Smooth muscle cell of the pulmonary artery (primary cell): ENCODE data around the gene MAML1. TPM values are rescaled to one million over a fixed set of nuclear protein-coding genes. Genes with fewer than 3 reads are reported as not detected.

Source experiments
- total RNA-seq: library from RNA; depleted of rRNA; stranded (reverse); fragments of >200 nt; gene quantifications from 2 replicates; pipeline ENCODE4 v1.2.3, GENCODE V29; 2014

The MAML1 gene
- 9.7 and 10.9 TPM in 2 replicates for total RNA-seq

GRCh38 chr5:179732412-179732917 is at the start of gene MAML1:
MAML1 (plus strand) TSS chr5:179732822; CDS start chr5:179733113, 291 bp downstream.

GRCh38 chr5:179698935-179699615 is 33.5 kb upstream of the MAML1 start, which contains the start of gene CANX:
CANX (plus strand) TSS chr5:179698967; CDS start chr5:179705682, 6,715 bp downstream.

DNA sequence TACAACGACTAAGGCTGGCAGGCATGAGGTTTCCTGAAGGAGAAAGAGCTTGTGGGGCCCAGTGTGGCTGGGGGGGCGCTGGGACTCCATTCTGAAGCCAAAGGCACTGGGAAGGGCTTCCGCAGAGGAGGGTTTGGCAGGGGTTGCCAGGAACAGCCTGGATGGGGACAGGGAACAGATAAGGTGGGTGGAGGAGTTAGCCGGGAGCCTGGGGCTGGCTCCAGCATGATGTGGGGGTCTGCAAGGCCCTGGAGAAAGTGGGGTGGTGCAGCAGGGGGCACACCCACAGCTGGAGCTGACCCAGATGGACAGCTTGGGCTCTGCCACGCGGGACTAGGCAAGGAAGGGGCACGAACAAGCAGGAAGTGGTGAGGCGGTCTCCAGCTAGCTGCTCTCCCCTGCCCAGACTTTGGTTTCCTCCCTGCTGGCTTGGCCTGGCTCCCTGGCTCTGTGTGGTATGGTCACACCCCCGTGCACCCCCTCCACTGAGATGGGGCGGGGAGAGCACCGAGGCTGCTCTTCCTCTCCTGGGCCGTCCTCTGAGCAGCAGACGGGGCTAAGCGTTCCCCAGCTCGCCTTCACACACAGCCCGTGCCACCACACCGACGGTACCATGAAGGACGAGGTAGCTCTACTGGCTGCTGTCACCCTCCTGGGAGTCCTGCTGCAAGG is 61.0 kb downstream of the MAML1 start, which contains the start of gene LTC4S:
LTC4S (plus strand) TSS at position 519 of the 672 bp plus-strand sequence; CDS start at position 614, 95 bp downstream.

GRCh38 chr5:179806250-179807048 is 73.8 kb downstream of the MAML1 start, which contains the start of gene MGAT4B:
MGAT4B (minus strand) TSS chr5:179806866; CDS start chr5:179806583, 283 bp downstream.

DNA sequence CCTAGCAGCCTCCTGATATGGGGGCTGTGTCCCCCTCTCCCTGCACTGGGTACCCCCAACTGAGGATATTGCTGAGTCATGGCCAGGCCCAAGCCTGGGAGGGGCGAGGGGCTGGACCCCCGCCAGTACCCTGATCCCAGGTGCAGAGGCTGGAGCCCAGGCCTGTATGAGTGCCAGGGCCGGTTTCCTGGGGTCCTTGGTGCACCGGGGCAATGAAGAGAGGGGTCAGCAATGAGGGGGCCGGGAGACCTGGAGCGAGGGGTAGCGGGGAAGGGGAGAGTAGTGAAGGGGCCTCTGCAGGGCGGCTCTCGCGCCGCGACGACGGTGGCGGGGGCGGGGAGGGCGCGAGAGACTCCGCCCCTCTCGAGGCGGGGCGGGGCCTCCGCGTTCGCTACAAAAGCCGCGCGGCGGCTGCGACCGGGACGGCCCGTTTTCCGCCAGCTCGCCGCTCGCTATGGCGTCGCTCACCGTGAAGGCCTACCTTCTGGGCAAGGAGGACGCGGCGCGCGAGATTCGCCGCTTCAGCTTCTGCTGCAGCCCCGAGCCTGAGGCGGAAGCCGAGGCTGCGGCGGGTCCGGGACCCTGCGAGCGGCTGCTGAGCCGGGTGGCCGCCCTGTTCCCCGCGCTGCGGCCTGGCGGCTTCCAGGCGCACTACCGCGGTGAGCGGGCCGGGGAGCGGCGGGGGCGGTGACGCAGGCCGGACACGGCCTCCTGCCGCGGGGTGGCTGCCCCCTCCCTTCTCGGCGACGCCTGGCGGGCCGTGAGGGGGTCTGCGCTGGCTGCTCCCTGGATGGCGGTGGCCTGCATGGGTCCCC is 88.1 kb downstream of the MAML1 start, which contains the start of gene SQSTM1:
SQSTM1 (plus strand) TSS at position 423 of the 815 bp plus-strand sequence; CDS start at position 455, 32 bp downstream.

Other genes with a start within 250 kb of the MAML1 start
- gene RUFY1, start 182.3 kb upstream of the MAML1 start, total RNA-seq, result 48.3 and 49.1 TPM in 2 replicates
- 407 and 475 TPM in 2 replicates for gene HNRNPH1, start 109.2 kb upstream of the MAML1 start, total RNA-seq
- 0.20 TPM in 1 of 2 replicates, not detected in the other for gene CBY3, start 51.8 kb upstream of the MAML1 start, total RNA-seq
- 805 and 877 TPM in 2 replicates for gene CANX, start 33.9 kb upstream of the MAML1 start, total RNA-seq
- 2.3 and 5.2 TPM in 2 replicates for gene LTC4S, start 61.2 kb downstream of the MAML1 start, total RNA-seq
- gene MGAT4B, start 74.0 kb downstream of the MAML1 start, total RNA-seq, result 207 and 369 TPM in 2 replicates
- gene SQSTM1, start 88.1 kb downstream of the MAML1 start, total RNA-seq, result 670 and 3,659 TPM in 2 replicates
- 15.1 and 15.2 TPM in 2 replicates for gene MRNIP, start 126.0 kb downstream of the MAML1 start, total RNA-seq
- 87.6 and 131 TPM in 2 replicates for gene TBC1D9B, start 175.1 kb downstream of the MAML1 start, total RNA-seq